Brain microvascular endothelial cell (primary cell): Measurements from ENCODE around the gene ALDH18A1.

ENCODE experiments used
- DNase-seq: peaks from one replicate; pipeline ENCODE4 v3.0.0-alpha.2; 2020
- H3K27ac ChIP-seq: fragments of 250-450 bp; sonication (Bioruptor Pico); 2 replicates; pipeline ENCODE4 v1.5.1; 2020; ENCODE audit warnings: mild to moderate bottlenecking, moderate library complexity
- H3K27me3 ChIP-seq: fragments of 250-450 bp; sonication (Bioruptor Pico); replicated peaks from 2 replicates; pipeline ENCODE4 v1.5.1; 2020; ENCODE audit warnings: mild to moderate bottlenecking
- H3K36me3 ChIP-seq: fragments of 250-450 bp; sonication (Bioruptor Pico); replicated peaks from 2 replicates; pipeline ENCODE4 v1.5.1; 2020; ENCODE audit warnings: mild to moderate bottlenecking
- H3K4me3 ChIP-seq: 2 replicates; pipeline ENCODE4 v1.5.1; 2011; ENCODE audit warnings: low read depth, mild to moderate bottlenecking, control low read depth, low read length, moderate library complexity
- in situ Hi-C: cut with HindIII; loops from 2 replicates; pipeline ENCODE4 v1.10.0; 2017; ENCODE audit warnings: low sequenced_read_pairs, low pct_ligation_motif_present
- TF ChIP-seq, protein P1 (sequence below): IDR thresholded peaks from 2 replicates; pipeline ENCODE4 v1.5.1; 2011; ENCODE audit warnings: low read depth, mild to moderate bottlenecking, moderate library complexity, low read length, control low read depth, inconsistent platforms; ENCODE audit errors: missing control alignments

Gene ALDH18A1

DNA sequence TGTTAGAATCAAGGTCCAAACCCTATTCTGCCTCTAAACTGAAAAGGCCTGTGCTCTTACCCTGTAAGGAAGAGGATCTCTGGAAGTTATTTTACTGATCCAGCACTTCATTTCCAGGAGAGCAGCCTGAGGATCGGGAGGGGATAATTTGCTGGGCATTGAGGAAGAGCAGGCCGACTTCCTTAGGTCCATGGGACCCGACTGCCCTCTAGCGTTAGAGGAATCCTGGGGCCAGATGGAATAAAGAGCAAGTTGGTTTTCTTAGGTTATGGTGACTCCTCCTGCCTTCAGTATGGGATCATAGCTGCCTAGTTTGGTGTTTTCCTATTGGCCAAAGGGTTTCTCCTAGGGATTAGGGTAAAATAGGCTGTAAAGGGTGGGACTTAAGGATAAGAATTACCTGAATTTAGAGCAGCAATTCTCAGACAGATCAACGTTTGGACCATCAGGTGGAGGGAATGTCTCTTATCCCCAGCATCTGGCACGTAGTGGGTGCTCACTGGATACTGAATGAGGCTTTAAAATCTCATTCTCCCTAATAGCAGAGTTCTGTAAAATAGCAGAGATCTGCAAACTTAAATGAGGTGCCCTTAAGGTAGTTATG, 55.3 kb downstream of the ALDH18A1 start:
- DNase-seq = peak; percentile 75
- H3K36me3 ChIP-seq = peaks cover 13% of the 10 kb centered on the region
- TF ChIP-seq, protein P1, sequence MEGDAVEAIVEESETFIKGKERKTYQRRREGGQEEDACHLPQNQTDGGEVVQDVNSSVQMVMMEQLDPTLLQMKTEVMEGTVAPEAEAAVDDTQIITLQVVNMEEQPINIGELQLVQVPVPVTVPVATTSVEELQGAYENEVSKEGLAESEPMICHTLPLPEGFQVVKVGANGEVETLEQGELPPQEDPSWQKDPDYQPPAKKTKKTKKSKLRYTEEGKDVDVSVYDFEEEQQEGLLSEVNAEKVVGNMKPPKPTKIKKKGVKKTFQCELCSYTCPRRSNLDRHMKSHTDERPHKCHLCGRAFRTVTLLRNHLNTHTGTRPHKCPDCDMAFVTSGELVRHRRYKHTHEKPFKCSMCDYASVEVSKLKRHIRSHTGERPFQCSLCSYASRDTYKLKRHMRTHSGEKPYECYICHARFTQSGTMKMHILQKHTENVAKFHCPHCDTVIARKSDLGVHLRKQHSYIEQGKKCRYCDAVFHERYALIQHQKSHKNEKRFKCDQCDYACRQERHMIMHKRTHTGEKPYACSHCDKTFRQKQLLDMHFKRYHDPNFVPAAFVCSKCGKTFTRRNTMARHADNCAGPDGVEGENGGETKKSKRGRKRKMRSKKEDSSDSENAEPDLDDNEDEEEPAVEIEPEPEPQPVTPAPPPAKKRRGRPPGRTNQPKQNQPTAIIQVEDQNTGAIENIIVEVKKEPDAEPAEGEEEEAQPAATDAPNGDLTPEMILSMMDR = peak; percentile 98
- no peak overlapping the region for H3K27ac ChIP-seq
- H3K4me3 ChIP-seq = no peak overlapping the region
- no peaks in the 10 kb centered on the region for H3K27me3 ChIP-seq
- in situ Hi-C loops = no loop called here

DNA sequence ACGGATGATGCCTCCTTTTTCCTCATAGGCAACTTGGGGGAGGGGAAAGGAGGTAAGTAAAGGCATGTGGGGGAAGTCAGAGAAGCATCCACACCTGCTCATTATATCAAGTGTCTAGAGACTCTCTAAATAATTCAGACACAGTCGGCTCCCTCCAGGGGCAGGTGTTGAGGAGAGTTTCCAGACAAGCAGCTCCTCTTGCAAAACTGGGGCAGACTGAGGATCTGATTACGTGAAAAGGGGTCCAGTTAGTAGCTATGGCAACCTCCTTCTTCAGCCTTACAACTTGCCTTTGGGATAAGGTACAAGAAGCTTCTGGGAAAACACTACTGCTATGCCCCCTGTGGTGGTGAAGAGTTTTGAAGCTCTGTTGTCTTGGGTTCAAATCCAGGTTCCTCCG, 56.4 kb downstream of the ALDH18A1 start:
- TF ChIP-seq, protein P1 = no peak
- no peak for DNase-seq
- in situ Hi-C loops = no loop called here
- Histone ChIP-seq H3K27ac (no peak overlapping the region), H3K36me3 (peaks cover 6% of the 10 kb centered on the region), H3K27me3 (no peaks in the 10 kb centered on the region), H3K4me3 (no peak overlapping the region)

DNA sequence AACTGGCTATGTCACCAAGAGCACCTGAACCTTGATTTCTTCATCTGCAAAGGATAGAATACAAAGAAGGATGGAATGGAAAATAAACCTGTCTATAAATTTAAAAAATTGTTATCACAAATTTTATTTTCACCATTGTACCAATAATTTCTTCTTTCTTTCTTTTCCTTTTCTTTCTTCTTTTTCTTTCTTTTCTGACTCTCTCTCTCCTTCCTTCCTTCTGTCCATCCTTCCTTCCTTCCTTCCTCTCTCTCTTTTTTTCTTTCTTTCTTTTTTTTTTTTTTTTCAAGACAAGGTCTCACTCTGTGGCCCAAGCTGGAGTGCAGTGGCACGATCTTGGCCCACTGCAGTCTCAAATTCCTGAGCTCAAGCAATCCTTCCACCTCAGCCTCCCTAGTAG, 58.7 kb downstream of the ALDH18A1 start:
- TF ChIP-seq, protein P1 = no peak
- Histone ChIP-seq H3K4me3 (no peak overlapping the region), H3K27ac (no peak overlapping the region), H3K36me3 (no peaks in the 10 kb centered on the region), H3K27me3 (no peaks in the 10 kb centered on the region)
- no peak for DNase-seq
- in situ Hi-C loops = no loop called here

DNA sequence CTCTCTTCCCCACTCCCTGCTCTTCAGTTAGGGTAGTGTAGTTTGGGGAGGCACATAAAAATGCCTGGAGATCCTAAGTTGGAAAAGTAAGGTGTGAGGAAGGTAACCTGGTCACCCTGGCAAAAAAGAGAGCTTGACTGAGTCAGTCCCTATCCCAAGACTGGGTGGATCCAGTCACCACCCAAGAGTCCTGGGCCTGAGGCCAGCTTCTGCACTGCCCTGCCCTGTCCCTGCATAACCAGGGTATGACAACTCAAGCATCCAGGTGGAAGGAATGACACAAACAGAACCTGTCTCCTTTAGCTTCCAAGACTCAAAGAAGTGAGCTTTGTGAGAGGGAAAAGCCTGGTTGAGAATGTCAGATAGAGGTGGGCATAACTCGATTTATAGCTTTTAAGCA, 68.5 kb downstream of the ALDH18A1 start:
- no peak overlapping the region for H3K27ac ChIP-seq
- H3K36me3 ChIP-seq = no peaks in the 10 kb centered on the region
- H3K4me3 ChIP-seq = no peak overlapping the region
- no peak for DNase-seq
- TF ChIP-seq, protein P1 = no peak
- H3K27me3 ChIP-seq = no peaks in the 10 kb centered on the region
- in situ Hi-C loops = no loop called here

DNA sequence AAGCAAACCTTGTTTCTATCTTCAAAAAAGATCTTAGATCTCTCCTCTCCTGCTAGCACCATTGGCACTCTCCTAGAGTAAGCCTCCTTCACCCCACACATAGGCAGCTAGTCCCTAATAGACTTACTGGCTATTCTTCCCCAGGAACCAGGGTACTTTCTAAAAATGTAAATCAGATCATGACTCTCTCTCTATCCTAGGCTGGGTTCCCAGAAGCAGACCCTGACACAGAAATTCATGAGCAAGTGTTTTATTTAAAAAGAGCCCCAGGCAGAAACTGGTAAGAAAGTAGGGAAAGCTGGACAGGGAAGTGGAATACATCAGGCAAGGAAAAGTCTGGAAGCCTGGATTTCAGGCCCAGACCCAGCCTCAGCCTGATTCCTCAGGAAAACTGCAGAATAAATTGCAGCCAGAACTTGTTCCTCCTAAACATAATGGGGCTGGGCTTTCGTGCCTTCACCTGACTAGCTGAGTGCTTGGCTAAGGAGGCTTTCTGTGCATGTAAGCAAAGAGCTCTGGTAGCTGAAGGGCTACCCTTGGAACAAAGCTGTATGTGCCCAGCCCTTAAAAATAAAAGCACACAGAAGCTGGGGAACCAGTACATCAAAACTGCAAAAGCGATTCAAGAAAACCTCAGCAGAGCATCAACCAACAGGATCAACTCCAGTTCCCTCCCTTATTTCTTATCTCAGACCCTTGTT, 76.5 kb downstream of the ALDH18A1 start:
- Histone ChIP-seq H3K27me3 (no peaks in the 10 kb centered on the region), H3K4me3 (no peak overlapping the region), H3K27ac (no peak overlapping the region), H3K36me3 (no peaks in the 10 kb centered on the region)
- no peak for DNase-seq
- TF ChIP-seq, protein P1 = no peak
- in situ Hi-C loops = no loop called here
